CD14-positive monocyte (primary cell): ENCODE measurements around the gene CTSG. TPM values are rescaled to one million over a fixed set of nuclear protein-coding genes. Genes with fewer than 3 reads are reported as not detected.
"Not testable (repeated sequence)": the region's sequence is repeated elsewhere in the genome, so short reads cannot be mapped to it uniquely, and the experiment has no call there.

Experiments used
- DNase-seq, 3 donors: peaks; one replicate each; pipeline ENCODE4 v3.0.0-alpha.2; 2011 to 2022
- H2AFZ ChIP-seq: 2 replicates; pipeline ENCODE4 v1.6.0; 2012; ENCODE audit warnings: mild to moderate bottlenecking, low read depth, low read length, inconsistent platforms; ENCODE audit not compliant: insufficient read depth, poor library complexity, severe bottlenecking
- H3K27ac ChIP-seq, 2 donors: 1 replicate in 1 of 2; 2 replicates in 1 of 2; pipeline ENCODE4 v1.5.1; 2012 to 2013; ENCODE audit warnings: low read length in 2 of 2, control low read depth in 1 of 2, inconsistent platforms in 1 of 2, low read depth in 1 of 2, mild to moderate bottlenecking in 1 of 2
- H3K27me3 ChIP-seq, 2 donors: one replicate each; pipeline versions ENCODE4 v1.6.0 to v1.6.1; 2011 to 2013; ENCODE audit warnings: low read length in 2 of 2; ENCODE audit not compliant: control insufficient read depth in 2 of 2, insufficient read depth in 2 of 2
- H3K36me3 ChIP-seq, 2 donors: replicated peaks in 1 of 2; 1 replicate in 1 of 2; 2 replicates in 1 of 2; pipeline versions ENCODE4 v1.5.1 to v1.6.1; 2012 to 2013; ENCODE audit warnings: low read length in 2 of 2, control low read depth in 1 of 2, inconsistent platforms in 1 of 2, mild to moderate bottlenecking in 1 of 2; ENCODE audit not compliant: insufficient read depth in 2 of 2, control insufficient read depth in 1 of 2
- H3K4me1 ChIP-seq, 2 donors: 1 replicate in 1 of 2; 2 replicates in 1 of 2; pipeline versions ENCODE4 v1.5.1 to v1.6.1; 2012 to 2013; ENCODE audit warnings: low read length in 2 of 2, control low read depth in 1 of 2, inconsistent platforms in 1 of 2, mild to moderate bottlenecking in 1 of 2, moderate library complexity in 1 of 2; ENCODE audit not compliant: insufficient read depth in 2 of 2, control insufficient read depth in 1 of 2
- H3K4me2 ChIP-seq: replicated peaks from 2 replicates; pipeline ENCODE3; 2012; ENCODE audit warnings: low read length, moderate library complexity, mild to moderate bottlenecking; ENCODE audit not compliant: poor library complexity, severe bottlenecking; ENCODE audit errors: extremely low read depth
- H3K4me3 ChIP-seq, 3 experiments: fragments of 200-600 bp in 1 of 3; sonication (generic) in 1 of 3; replicated peaks in 1 of 3; 1 replicate in 2 of 3; 2 replicates in 1 of 3; pipeline ENCODE4 v1.5.1; 2011 to 2013; ENCODE audit warnings: low read length in 3 of 3, mild to moderate bottlenecking in 3 of 3, control low read depth in 2 of 3, low read depth in 2 of 3, inconsistent platforms in 1 of 3, moderate library complexity in 1 of 3
- H3K79me2 ChIP-seq: 2 replicates; pipeline ENCODE4 v1.6.0; 2012; ENCODE audit warnings: mild to moderate bottlenecking, control low read depth, inconsistent platforms, low read length, moderate library complexity; ENCODE audit not compliant: insufficient read depth
- H3K9ac ChIP-seq: 2 replicates; pipeline ENCODE4 v1.6.0; 2017; ENCODE audit warnings: low read length, mild to moderate bottlenecking; ENCODE audit not compliant: insufficient read depth, poor library complexity, severe bottlenecking
- H3K9me3 ChIP-seq, 2 donors: replicated peaks in 1 of 2; 1 replicate in 1 of 2; 2 replicates in 1 of 2; pipeline versions ENCODE4 v1.5.1 to v1.6.1; 2012 to 2013; ENCODE audit warnings: low read length in 2 of 2, control low read depth in 1 of 2; ENCODE audit not compliant: control insufficient read depth in 1 of 2, insufficient read depth in 1 of 2
- H4K20me1 ChIP-seq: 2 replicates; pipeline ENCODE4 v1.6.0; 2012; ENCODE audit warnings: mild to moderate bottlenecking, low read length, control low read depth, moderate library complexity; ENCODE audit not compliant: insufficient read depth
- H3K27ac Mint-ChIP-seq, 7 donors: one replicate each; pipeline ENCODE4 v1.8.0; 2020; ENCODE audit warnings: mild to moderate bottlenecking in 7 of 7, mixed read lengths in 7 of 7, moderate library complexity in 6 of 7, inconsistent platforms in 2 of 7
- H3K27me3 Mint-ChIP-seq, 3 donors: one replicate each; pipeline ENCODE4 v1.8.0; 2021 to 2022; ENCODE audit warnings: low read depth in 3 of 3, mild to moderate bottlenecking in 3 of 3, mixed read lengths in 3 of 3, moderate library complexity in 3 of 3, inconsistent platforms in 1 of 3
- H3K36me3 Mint-ChIP-seq, 2 donors: one replicate each; pipeline ENCODE4 v1.8.0; 2020; ENCODE audit warnings: mixed read lengths in 2 of 2, inconsistent platforms in 1 of 2, mild to moderate bottlenecking in 1 of 2
- H3K4me1 Mint-ChIP-seq: one replicate; pipeline ENCODE4 v1.8.0; 2020; ENCODE audit warnings: mild to moderate bottlenecking, mixed read lengths
- H3K4me3 Mint-ChIP-seq, 2 donors: one replicate each; pipeline ENCODE4 v1.8.0; 2020; ENCODE audit warnings: mild to moderate bottlenecking in 2 of 2, mixed read lengths in 2 of 2, moderate library complexity in 1 of 2
- H3K9me3 Mint-ChIP-seq, 7 donors: one replicate each; pipeline ENCODE4 v1.8.0; 2020 to 2022; ENCODE audit warnings: mixed read lengths in 7 of 7, mild to moderate bottlenecking in 6 of 7, moderate library complexity in 6 of 7, inconsistent platforms in 2 of 7
- CTCF ChIP-seq: fragments of 200-600 bp; IDR thresholded peaks from one replicate; pipeline ENCODE4 v1.8.0; 2022; ENCODE audit warnings: antibody characterized with exemption, mild to moderate bottlenecking
- WGBS: methylation state at CpG from one replicate; pipeline ENCODE4 v1.1.5; 2013; ENCODE audit warnings: missing lambda C conversion rate; ENCODE audit not compliant: insufficient coverage; 5-methylcytosine and 5-hydroxymethylcytosine counted together
- intact Hi-C, 2 donors: fragments of 100-400 bp; cut with micrococcal nuclease; formaldehyde crosslinking; loops; one replicate each; pipeline versions ENCODE4 v1.15.0 to v1.15.1; 2023
- polyA plus RNA-seq, 3 donors: library from polyadenylated mRNA; depleted of rRNA in 1 of 3; unstranded in 2 of 3; stranded (reverse) in 1 of 3; fragments of 300-500 nt in 2 of 3; fragments of >200 nt in 1 of 3; fragmentation: Illumina TruSeq in 2 of 3; gene quantifications; 1 replicate in 2 of 3; 2 replicates in 1 of 3; pipeline ENCODE4 v1.2.3, GENCODE V29; 2012 to 2021

The CTSG gene
- polyA plus RNA-seq, 3 donors: 0.16 to 0.89 (median 0.40) TPM

GRCh38 chr14:24595073-24595808 lies 19.2 kb upstream of the CTSG start:
- H4K20me1 ChIP-seq: no peaks in the 10 kb centered on the region
- intact Hi-C loops: no loop called here
- peaks cover 0 to 12% of the 10 kb centered on the region in 2 donors for H3K9me3 ChIP-seq
- H3K27me3 ChIP-seq: no peaks in the 10 kb centered on the region
- no peaks in the 10 kb centered on the region for H3K79me2 ChIP-seq
- no peak overlapping the region for H3K27ac ChIP-seq
- no peak overlapping the region for H3K4me3 ChIP-seq
- TF ChIP-seq CTCF: no peak
- Mint-ChIP-seq H3K27me3 (peaks cover 0 to 2% (median 1%) of the 10 kb centered on the region in 3 donors), H3K36me3 (no peaks in the 10 kb centered on the region), H3K27ac (peak overlapping the region in 1 of 7 donors; percentile 41), H3K4me3 (no peak overlapping the region), H3K9me3 (peaks cover 18 to 34% (median 27%) of the 10 kb centered on the region in 7 donors), H3K4me1 (peaks cover 14% of the 10 kb centered on the region)
- H3K4me1 ChIP-seq: peaks cover 0 to 2% of the 10 kb centered on the region in 2 donors
- H2AFZ ChIP-seq: no peak overlapping the region
- no peak for DNase-seq
- no peaks in the 10 kb centered on the region for H3K36me3 ChIP-seq
- WGBS: 100% methylated on average over 2 of the region's 3 CpGs
- no peak overlapping the region for H3K4me2 ChIP-seq
- H3K9ac ChIP-seq: no peak overlapping the region

DNA sequence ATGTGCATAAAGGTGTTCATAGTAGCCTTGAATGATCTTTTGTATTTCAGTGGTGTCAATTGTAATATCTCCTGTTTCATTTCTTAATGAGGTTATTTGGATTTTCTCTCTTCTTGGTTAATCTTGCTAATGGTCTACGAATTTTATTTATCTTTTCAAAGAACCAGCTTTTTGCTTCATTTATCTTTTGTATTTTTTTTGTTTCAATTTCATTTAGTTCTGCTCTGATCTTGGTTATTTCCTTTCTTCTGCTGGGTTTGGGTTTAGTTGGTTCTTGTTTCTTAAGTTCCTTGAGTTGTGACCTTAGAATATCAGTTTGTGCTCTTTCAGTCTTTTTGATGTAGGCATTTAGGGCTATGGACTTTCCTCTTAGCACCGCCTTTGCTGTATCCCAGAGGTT lies 15.0 kb upstream of the CTSG start:
- not testable (repeated sequence) for H2AFZ ChIP-seq, H3K27me3 ChIP-seq, H3K27me3 Mint-ChIP-seq

DNA sequence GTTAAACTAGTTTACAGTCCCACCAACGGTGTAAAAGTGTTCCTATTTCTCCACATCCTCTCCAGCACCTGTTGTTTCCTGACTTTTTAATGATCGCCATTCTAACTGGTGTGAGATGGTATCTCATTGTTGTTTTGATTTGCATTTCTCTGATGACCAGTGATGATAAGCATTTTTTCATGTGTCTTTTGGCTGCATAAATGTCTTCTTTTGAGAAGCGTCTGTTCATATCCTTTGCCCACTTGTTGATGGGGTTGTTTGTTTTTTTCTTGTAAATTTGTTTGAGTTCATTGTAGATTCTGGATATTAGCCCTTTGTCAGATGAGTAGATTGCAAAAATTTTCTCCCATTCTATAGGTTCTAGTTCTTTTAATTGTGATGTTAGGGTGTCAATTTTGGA lies 8.4 kb upstream of the CTSG start:
- H3K79me2 ChIP-seq, H3K4me2 ChIP-seq, H3K4me1 ChIP-seq, H3K27me3 ChIP-seq, H3K4me3 Mint-ChIP-seq, H3K27ac Mint-ChIP-seq, DNase-seq, H3K27ac ChIP-seq, H2AFZ ChIP-seq, H3K9ac ChIP-seq, H3K36me3 Mint-ChIP-seq, H4K20me1 ChIP-seq, H3K27me3 Mint-ChIP-seq, H3K4me3 ChIP-seq, intact Hi-C loops, H3K36me3 ChIP-seq: not testable (repeated sequence)
- Mint-ChIP-seq H3K9me3 (peaks cover 8 to 31% (median 20%) of the 10 kb centered on the region in 7 donors), H3K4me1 (peaks cover 14% of the 10 kb centered on the region)
- H3K9me3 ChIP-seq: peaks cover 3 to 11% of the 10 kb centered on the region in 2 donors
- no CpG with 5 or more reads among the region's 3 CpGs for WGBS

More for the DNA sequence above, 15.0 kb upstream of the CTSG start:
- DNase-seq, H4K20me1 ChIP-seq, H3K4me2 ChIP-seq, H3K27ac ChIP-seq, H3K27ac Mint-ChIP-seq, intact Hi-C loops, H3K4me1 ChIP-seq, H3K4me1 Mint-ChIP-seq, H3K79me2 ChIP-seq, H3K36me3 ChIP-seq, H3K4me3 Mint-ChIP-seq, H3K9ac ChIP-seq, H3K4me3 ChIP-seq, H3K36me3 Mint-ChIP-seq: not testable (repeated sequence)
- peaks cover 26 to 55% (median 41%) of the 10 kb centered on the region in 7 donors for H3K9me3 Mint-ChIP-seq
- H3K9me3 ChIP-seq: peaks cover 3 to 22% of the 10 kb centered on the region in 2 donors
- no CpG with 5 or more reads among the region's 2 CpGs for WGBS
